IPS DF 19.7 (cell line): ENCODE measurements around the gene IL19.
"Not testable (repeated sequence)": the region's sequence is repeated elsewhere in the genome, so short reads cannot be mapped to it uniquely, and the experiment has no call there.

Experiments
- DNase-seq: peaks from one replicate; pipeline ENCODE4 v3.0.0-alpha.2; 2013; ENCODE audit warnings: low read depth, low spot score

IL19 gene

GRCh38 chr1:206831650-206832049, 61.1 kb downstream of the IL19 start:
- no peak for DNase-seq

GRCh38 chr1:206832352-206832880, 61.8 kb downstream of the IL19 start:
- DNase-seq = no peak

- DNase-seq = no peak
Measured at GRCh38 chr1:206833106-206833680, 62.6 kb downstream of the IL19 start.

GRCh38 chr1:206833801-206834200, 63.2 kb downstream of the IL19 start:
- DNase-seq = no peak

GRCh38 chr1:206834217-206834616, 63.6 kb downstream of the IL19 start:
- no peak for DNase-seq

- no peak for DNase-seq
Measured at GRCh38 chr1:206834711-206835110, 64.1 kb downstream of the IL19 start.

- no peak for DNase-seq
Measured at GRCh38 chr1:206835186-206835585, 64.6 kb downstream of the IL19 start.

- no peak for DNase-seq
Measured at GRCh38 chr1:206836111-206836510, 65.5 kb downstream of the IL19 start.

GRCh38 chr1:206839006-206839560, 68.5 kb downstream of the IL19 start:
- DNase-seq = no peak

- no peak for DNase-seq
Measured at GRCh38 chr1:206839857-206840256, 69.3 kb downstream of the IL19 start.

- no peak for DNase-seq
Measured at GRCh38 chr1:206841609-206842323, 71.2 kb downstream of the IL19 start.

GRCh38 chr1:206842854-206843253, 72.3 kb downstream of the IL19 start:
- DNase-seq = no peak

GRCh38 chr1:206843626-206844025, 73.1 kb downstream of the IL19 start:
- DNase-seq = no peak

- no peak for DNase-seq
Measured at GRCh38 chr1:206846487-206846886, 75.9 kb downstream of the IL19 start.

GRCh38 chr1:206847337-206847834, 76.8 kb downstream of the IL19 start:
- no peak for DNase-seq

- DNase-seq = no peak
Measured at GRCh38 chr1:206847946-206848345, 77.4 kb downstream of the IL19 start.

- DNase-seq = no peak
Measured at GRCh38 chr1:206850401-206850800, 79.8 kb downstream of the IL19 start.

- no peak for DNase-seq
Measured at GRCh38 chr1:206851341-206852010, 80.9 kb downstream of the IL19 start.

- DNase-seq = not testable (repeated sequence)
Measured at GRCh38 chr1:206852662-206853061, 82.1 kb downstream of the IL19 start.

- not testable (repeated sequence) for DNase-seq
Measured at GRCh38 chr1:206853696-206854095, 83.1 kb downstream of the IL19 start.

- no peak for DNase-seq
Measured at GRCh38 chr1:206854401-206855129, 84.0 kb downstream of the IL19 start.

GRCh38 chr1:206855859-206856258, 85.3 kb downstream of the IL19 start:
- DNase-seq = no peak
